Activated T-helper 17 cell treated with anti-CD3 and anti-CD28 coated beads, Interleukin-2, amount 50 U/mL, for 72 hours (primary cell): Measurements from ENCODE around the gene CASS4. TPM values are rescaled to one million over a fixed set of nuclear protein-coding genes. Genes with fewer than 3 reads are reported as not detected.
A peak's percentile ranks its signal among the peaks of the same experiment; 100 is the strongest.

Source experiments
- ATAC-seq: fragments of 150-1000 bp; cut with Tn5 transposase; replicated peaks from 2 replicates; pipeline ENCODE4 v1.10.0; 2021; ENCODE audit warnings: mild to moderate bottlenecking, moderate library complexity
- H3K27ac Mint-ChIP-seq: one replicate; pipeline ENCODE4 v1.8.0; 2022; ENCODE audit warnings: mixed read lengths
- H3K27me3 Mint-ChIP-seq: one replicate; pipeline ENCODE4 v1.8.0; 2022; ENCODE audit warnings: mixed read lengths
- H3K36me3 Mint-ChIP-seq: one replicate; pipeline ENCODE4 v1.8.0; 2022; ENCODE audit warnings: low read depth, mild to moderate bottlenecking, mixed read lengths
- H3K4me1 Mint-ChIP-seq: one replicate; pipeline ENCODE4 v1.8.0; 2022; ENCODE audit warnings: mixed read lengths
- H3K4me3 Mint-ChIP-seq: one replicate; pipeline ENCODE4 v1.8.0; 2022; ENCODE audit warnings: mild to moderate bottlenecking, mixed read lengths
- H3K9me3 Mint-ChIP-seq: one replicate; pipeline ENCODE4 v1.8.0; 2022; ENCODE audit warnings: mixed read lengths
- total RNA-seq, 2 donors: library from RNA; stranded (reverse); gene quantifications; one replicate each; pipeline ENCODE4 v1.2.3, GENCODE V29; 2022

CASS4 gene
- total RNA-seq, 2 donors from 2014 or later = 5.1 to 9.4 TPM

GRCh38 chr20:56460459-56460858, 48.4 kb downstream of the CASS4 start:
- Mint-ChIP-seq H3K36me3 (peaks cover 5% of the 10 kb centered on the region), H3K27ac (peak overlapping the region; percentile 63), H3K9me3 (no peaks in the 10 kb centered on the region), H3K4me1 (peaks cover 18% of the 10 kb centered on the region), H3K4me3 (no peak overlapping the region), H3K27me3 (no peaks in the 10 kb centered on the region)
- ATAC-seq = peak; percentile 73

- no peak overlapping the region for H3K4me3 Mint-ChIP-seq
- peak overlapping the region; percentile 63 for H3K27ac Mint-ChIP-seq
- no peaks in the 10 kb centered on the region for H3K9me3 Mint-ChIP-seq
- H3K36me3 Mint-ChIP-seq = peaks cover 5% of the 10 kb centered on the region
- no peaks in the 10 kb centered on the region for H3K27me3 Mint-ChIP-seq
- H3K4me1 Mint-ChIP-seq = peaks cover 18% of the 10 kb centered on the region
- ATAC-seq = no peak
Measured at GRCh38 chr20:56461576-56461975, 49.5 kb downstream of the CASS4 start.

GRCh38 chr20:56463428-56463827, 51.4 kb downstream of the CASS4 start:
- peak overlapping the region; percentile 60 for H3K27ac Mint-ChIP-seq
- peaks cover 9% of the 10 kb centered on the region for H3K36me3 Mint-ChIP-seq
- no peak for ATAC-seq
- no peaks in the 10 kb centered on the region for H3K27me3 Mint-ChIP-seq
- peaks cover 18% of the 10 kb centered on the region for H3K4me1 Mint-ChIP-seq
- H3K9me3 Mint-ChIP-seq = no peaks in the 10 kb centered on the region
- peak overlapping the region; percentile 37 for H3K4me3 Mint-ChIP-seq

- no peak overlapping the region for H3K4me3 Mint-ChIP-seq
- no peak overlapping the region for H3K27ac Mint-ChIP-seq
- no peak for ATAC-seq
- peaks cover 16% of the 10 kb centered on the region for H3K4me1 Mint-ChIP-seq
- H3K36me3 Mint-ChIP-seq = peaks cover 23% of the 10 kb centered on the region
- no peaks in the 10 kb centered on the region for H3K27me3 Mint-ChIP-seq
- no peaks in the 10 kb centered on the region for H3K9me3 Mint-ChIP-seq
Measured at GRCh38 chr20:56465997-56466396, 53.9 kb downstream of the CASS4 start.

- no peak for ATAC-seq
- Mint-ChIP-seq H3K4me1 (peaks cover 15% of the 10 kb centered on the region), H3K4me3 (peak overlapping the region; percentile 96), H3K27me3 (no peaks in the 10 kb centered on the region), H3K9me3 (no peaks in the 10 kb centered on the region), H3K36me3 (peaks cover 42% of the 10 kb centered on the region), H3K27ac (peak overlapping the region; percentile 99)
Measured at GRCh38 chr20:56467968-56468315, 55.9 kb downstream of the CASS4 start.

GRCh38 chr20:56468316-56469076, 56.4 kb downstream of the CASS4 start, which contains the start of gene RTF2:
Gene RTF2 (plus strand): TSS chr20:56468627. CDS start chr20:56468698, 71 bp downstream.
- ATAC-seq = peak; percentile 100
- Mint-ChIP-seq H3K9me3 (no peaks in the 10 kb centered on the region), H3K27me3 (no peaks in the 10 kb centered on the region), H3K4me3 (peak within 1 kb of the TSS; percentile 96), H3K27ac (peak within 1 kb of the TSS; percentile 99), H3K4me1 (peaks cover 14% of the 10 kb centered on the region), H3K36me3 (peaks cover 48% of the 10 kb centered on the region)

- peak overlapping the region; percentile 96 for H3K4me3 Mint-ChIP-seq
- no peak for ATAC-seq
Measured at GRCh38 chr20:56469077-56469449, 57.0 kb downstream of the CASS4 start.

GRCh38 chr20:56483970-56484369, 71.9 kb downstream of the CASS4 start:
- H3K36me3 Mint-ChIP-seq = peaks cover 100% of the 10 kb centered on the region
- H3K4me3 Mint-ChIP-seq = no peak overlapping the region
- ATAC-seq = no peak
- no peaks in the 10 kb centered on the region for H3K27me3 Mint-ChIP-seq
- peak overlapping the region; percentile 67 for H3K27ac Mint-ChIP-seq
- no peaks in the 10 kb centered on the region for H3K9me3 Mint-ChIP-seq
- peaks cover 11% of the 10 kb centered on the region for H3K4me1 Mint-ChIP-seq

More at GRCh38 chr20:56469077-56469449, 57.0 kb downstream of the CASS4 start:
- peaks cover 8% of the 10 kb centered on the region for H3K4me1 Mint-ChIP-seq
- H3K36me3 Mint-ChIP-seq = peaks cover 54% of the 10 kb centered on the region
- H3K27ac Mint-ChIP-seq = peak overlapping the region; percentile 99
- H3K27me3 Mint-ChIP-seq = no peaks in the 10 kb centered on the region
- H3K9me3 Mint-ChIP-seq = no peaks in the 10 kb centered on the region

GRCh38 chr20:56487216-56487615, 75.2 kb downstream of the CASS4 start:
- no peaks in the 10 kb centered on the region for H3K9me3 Mint-ChIP-seq
- H3K4me3 Mint-ChIP-seq = no peak overlapping the region
- H3K4me1 Mint-ChIP-seq = peaks cover 5% of the 10 kb centered on the region
- H3K36me3 Mint-ChIP-seq = peaks cover 99% of the 10 kb centered on the region
- no peak overlapping the region for H3K27ac Mint-ChIP-seq
- no peaks in the 10 kb centered on the region for H3K27me3 Mint-ChIP-seq
- ATAC-seq = no peak

- no peaks in the 10 kb centered on the region for H3K9me3 Mint-ChIP-seq
- H3K4me3 Mint-ChIP-seq = no peak overlapping the region
- peaks cover 5% of the 10 kb centered on the region for H3K4me1 Mint-ChIP-seq
- peaks cover 99% of the 10 kb centered on the region for H3K36me3 Mint-ChIP-seq
- H3K27ac Mint-ChIP-seq = no peak overlapping the region
- no peaks in the 10 kb centered on the region for H3K27me3 Mint-ChIP-seq
- no peak for ATAC-seq
Measured at GRCh38 chr20:56488566-56488965, 76.5 kb downstream of the CASS4 start.

GRCh38 chr20:56501116-56501515, 89.1 kb downstream of the CASS4 start:
- Mint-ChIP-seq H3K9me3 (no peaks in the 10 kb centered on the region), H3K27ac (no peak overlapping the region), H3K27me3 (no peaks in the 10 kb centered on the region), H3K36me3 (peaks cover 34% of the 10 kb centered on the region), H3K4me1 (peaks cover 3% of the 10 kb centered on the region), H3K4me3 (no peak overlapping the region)
- ATAC-seq = no peak

GRCh38 chr20:56503916-56504315, 91.9 kb downstream of the CASS4 start:
- Mint-ChIP-seq H3K4me3 (no peak overlapping the region), H3K36me3 (peaks cover 32% of the 10 kb centered on the region), H3K27ac (no peak overlapping the region), H3K4me1 (peaks cover 3% of the 10 kb centered on the region), H3K9me3 (no peaks in the 10 kb centered on the region), H3K27me3 (no peaks in the 10 kb centered on the region)
- no peak for ATAC-seq

- ATAC-seq = no peak
- peaks cover 3% of the 10 kb centered on the region for H3K4me1 Mint-ChIP-seq
- H3K36me3 Mint-ChIP-seq = peaks cover 36% of the 10 kb centered on the region
- no peak overlapping the region for H3K4me3 Mint-ChIP-seq
- H3K27ac Mint-ChIP-seq = no peak overlapping the region
- no peaks in the 10 kb centered on the region for H3K9me3 Mint-ChIP-seq
- H3K27me3 Mint-ChIP-seq = no peaks in the 10 kb centered on the region
Measured at GRCh38 chr20:56504373-56505005, 92.4 kb downstream of the CASS4 start.

GRCh38 chr20:56506103-56506502, 94.0 kb downstream of the CASS4 start:
- Mint-ChIP-seq H3K27ac (no peak overlapping the region), H3K4me3 (no peak overlapping the region), H3K27me3 (no peaks in the 10 kb centered on the region), H3K9me3 (no peaks in the 10 kb centered on the region), H3K36me3 (peaks cover 36% of the 10 kb centered on the region), H3K4me1 (peaks cover 3% of the 10 kb centered on the region)
- no peak for ATAC-seq
